Adrenal gland (tissue), 12 donors: ENCODE measurements around the gene LRIG1. TPM values are rescaled to one million over a fixed set of nuclear protein-coding genes. Genes with fewer than 3 reads are reported as not detected.

Source experiments
- DNase-seq, 7 donors: peaks; one replicate each; pipeline ENCODE4 v3.0.0-alpha.2; 2019 to 2020
- H3K27ac ChIP-seq, 5 donors: fragments of 200-600 bp; sonication (generic) in 4 of 5; 1 replicate in 3 of 5; 2 replicates in 2 of 5; pipeline versions ENCODE4 v1.5.1 to v1.8.0; 2016 to 2020; ENCODE audit warnings: mild to moderate bottlenecking in 1 of 5
- H3K27me3 ChIP-seq: fragments of 200-600 bp; 2 replicates; pipeline ENCODE4 v1.8.0; 2021
- H3K36me3 ChIP-seq, 2 donors: fragments of 200-600 bp; replicated peaks in 1 of 2; 1 replicate in 1 of 2; 2 replicates in 1 of 2; pipeline versions ENCODE4 v1.5.1 to v1.8.0; 2018 to 2022
- H3K4me1 ChIP-seq, 2 donors: fragments of 200-600 bp; replicated peaks in 1 of 2; 1 replicate in 1 of 2; 2 replicates in 1 of 2; pipeline versions ENCODE4 v1.5.1 to v1.8.0; 2018 to 2021
- H3K4me3 ChIP-seq, 4 donors: fragments of 200-600 bp; sonication (generic) in 3 of 4; one replicate each; pipeline ENCODE4 v1.5.1; 2016 to 2018
- H3K9me3 ChIP-seq, 3 donors: fragments of 200-600 bp; sonication (generic) in 1 of 3; replicated peaks in 1 of 3; 1 replicate in 2 of 3; 2 replicates in 1 of 3; pipeline versions ENCODE4 v1.5.1 to v1.8.0; 2016 to 2021
- CTCF ChIP-seq, 6 experiments: fragments of 450-650 bp in 4 of 6; fragments of 200-600 bp in 2 of 6; sonication (generic) in 1 of 6; IDR thresholded peaks; 1 replicate in 5 of 6; 2 replicates in 1 of 6; pipeline versions ENCODE4 v1.5.1 to v1.8.0; 2016 to 2021; ENCODE audit warnings: antibody characterized with exemption in 6 of 6, mild to moderate bottlenecking in 2 of 6, moderate library complexity in 1 of 6
- POLR2A ChIP-seq, 2 donors: fragments of 450-650 bp; IDR thresholded peaks; one replicate each; pipeline ENCODE4 v1.6.1; 2017; ENCODE audit warnings: antibody characterized with exemption in 2 of 2, mild to moderate bottlenecking in 2 of 2, moderate library complexity in 1 of 2
- WGBS, 4 donors: extraction: QIAGEN DNeasy Blood & Tissue Kit in 2 of 4; methylation state at CpG; one replicate each; pipeline versions ENCODE4 v1.1.5 to v1.1.7; 2013 to 2017; 5-methylcytosine and 5-hydroxymethylcytosine counted together
- intact Hi-C, 2 donors: fragments of 100-400 bp; cut with DNase I; formaldehyde crosslinking; loops; one replicate each; pipeline versions ENCODE4 v1.14.1 to v1.15.0; 2022 to 2023
- polyA plus RNA-seq, 3 donors: library from polyadenylated mRNA; stranded (reverse); fragments of 200-250 nt in 2 of 3; fragments of 350-450 nt in 1 of 3; fragmentation: Illumina TruSeq in 1 of 3; extraction: RNeasy Lipid Tissue Mini Kit (QIAGEN cat#74804) in 1 of 3; gene quantifications; one replicate each; pipeline ENCODE4 v1.2.3, GENCODE V29; 2013 to 2014
- total RNA-seq, 9 donors: library from RNA; depleted of rRNA in 4 of 9; stranded (reverse); fragments of >200 nt in 4 of 9; fragments of 120-200 nt in 1 of 9; fragmentation: NEBNext Ultra II Directional in 1 of 9; extraction: Animal tissue kit (Norgen Biotek cat#: 25700) in 1 of 9; gene quantifications; one replicate each; pipeline versions ENCODE4 v1.1.0 to v1.2.4, GENCODE V29; 2013 to 2023
- donor health status: healthy with polysubstance abuse.
- donor health status: Bipolar disorder and iron deficiency.
- donor health status: DM: yes; HTN: yes; CAD: no.
- donor health status: DM: no; HTN: no; CAD: no.
- donor health status: DM: no; HTN: no; CAD: no.
- donor health status: DM: yes; HTN: yes; CAD: no.

The LRIG1 gene
- total and polyA plus RNA-seq, 12 donors, result 1.5 to 13.3 (median 4.7) TPM

GRCh38 chr3:66539466-66539989, 38.7 kb upstream of the LRIG1 start:
- intact Hi-C loops, result no loop called here
- no peaks in the 10 kb centered on the region for H3K27me3 ChIP-seq
- no peaks in the 10 kb centered on the region for H3K36me3 ChIP-seq
- no peak for DNase-seq
- no peaks in the 10 kb centered on the region for H3K4me1 ChIP-seq
- WGBS, 4 donors, result 89 to 94% (median 91%) methylated on average over 3 of the region's 3 CpGs
- no peak overlapping the region for H3K4me3 ChIP-seq
- no peaks in the 10 kb centered on the region for H3K9me3 ChIP-seq
- no peak overlapping the region for H3K27ac ChIP-seq
- TF ChIP-seq POLR2A (IDR thresholded peaks at IDR 0.05) (no peak), CTCF (IDR thresholded peaks at IDR 0.05) (no peak)

GRCh38 chr3:66538390-66538789, 37.6 kb upstream of the LRIG1 start:
- H3K4me1 ChIP-seq, result no peaks in the 10 kb centered on the region
- intact Hi-C loops, result no loop called here
- no peak overlapping the region for H3K27ac ChIP-seq
- no peaks in the 10 kb centered on the region for H3K36me3 ChIP-seq
- H3K27me3 ChIP-seq, result no peaks in the 10 kb centered on the region
- TF ChIP-seq CTCF (IDR thresholded peaks at IDR 0.05) (no peak), POLR2A (IDR thresholded peaks at IDR 0.05) (no peak)
- DNase-seq, result no peak
- H3K4me3 ChIP-seq, result no peak overlapping the region
- no peaks in the 10 kb centered on the region for H3K9me3 ChIP-seq

- no peak overlapping the region for H3K27ac ChIP-seq
- H3K36me3 ChIP-seq, result no peaks in the 10 kb centered on the region
- no peaks in the 10 kb centered on the region for H3K9me3 ChIP-seq
- TF ChIP-seq CTCF (IDR thresholded peaks at IDR 0.05), result no peak
- no peak for TF ChIP-seq POLR2A (IDR thresholded peaks at IDR 0.05)
- 74 to 86% (median 78%) methylated on average over 7 of the region's 7 CpGs for WGBS, 4 donors
- DNase-seq, result no peak
- intact Hi-C loops, result no loop called here
- no peaks in the 10 kb centered on the region for H3K27me3 ChIP-seq
- H3K4me3 ChIP-seq, result no peak overlapping the region
- H3K4me1 ChIP-seq, result no peaks in the 10 kb centered on the region
These were observed 36.9 kb upstream of the LRIG1 start for GRCh38 chr3:66537735-66538134.

GRCh38 chr3:66536791-66537190, 36.0 kb upstream of the LRIG1 start:
- intact Hi-C loops, result no loop called here
- Histone ChIP-seq H3K4me1 (no peaks in the 10 kb centered on the region), H3K4me3 (no peak overlapping the region), H3K9me3 (no peaks in the 10 kb centered on the region), H3K27ac (no peak overlapping the region), H3K27me3 (no peaks in the 10 kb centered on the region), H3K36me3 (no peaks in the 10 kb centered on the region)
- no peak for DNase-seq
- TF ChIP-seq CTCF (IDR thresholded peaks at IDR 0.05) (no peak), POLR2A (IDR thresholded peaks at IDR 0.05) (no peak)
- 92 to 97% (median 94%) methylated on average over 2 of the region's 2 CpGs for WGBS, 4 donors
